IMR-90 (cell line): Measurements from ENCODE around the gene PPP1CA. TPM values are rescaled to one million over a fixed set of nuclear protein-coding genes. Genes with fewer than 3 reads are reported as not detected.

Experiments used
- ATAC-seq: fragments of 200-7000 bp; cut with Tn5 transposase; 2 replicates; pipeline ENCODE4 v1.9.1; 2020; ENCODE audit warnings: low read depth, mild to moderate bottlenecking, moderate library complexity
- BruUV-seq: library from RNA; stranded (reverse); fragments of 400-500 nt; replicated peaks from 2 replicates; lab custom pipeline; 2021; lab: Mats Ljungman, UMichigan
- CTCF ChIA-PET: fragments of 300-600 bp; formaldehyde crosslinking; extraction: SDS; loops from one replicate; lab custom pipeline; 2021; ENCODE audit warnings: antibody characterized with exemption; lab: Yijun Ruan, JAX
- POLR2A ChIA-PET: fragments of 300-600 bp; sonication (Branson Sonifier 250); formaldehyde crosslinking; loops from one replicate; lab custom pipeline; 2022; ENCODE audit warnings: antibody characterized with exemption; ENCODE audit not compliant: unreplicated experiment; lab: Charles Lee
- DNase-seq: peaks from one replicate; pipeline ENCODE4 v3.0.0; 2013
- H2AFZ ChIP-seq: replicated peaks from 2 replicates; pipeline ENCODE3; 2013; ENCODE audit warnings: low read length, mild to moderate bottlenecking; ENCODE audit not compliant: poor library complexity
- H2AK5ac ChIP-seq: 2 replicates; pipeline ENCODE4 v1.6.1; 2013; ENCODE audit warnings: low read depth, low read length, inconsistent platforms
- H2AK9ac ChIP-seq: replicated peaks from 2 replicates; pipeline ENCODE3; 2013; ENCODE audit warnings: mild to moderate bottlenecking, low read depth, low read length, moderate library complexity; ENCODE audit not compliant: poor library complexity
- H2BK120ac ChIP-seq: 2 replicates; pipeline ENCODE4 v1.6.1; 2013; ENCODE audit warnings: low read depth, low read length, inconsistent platforms
- H2BK15ac ChIP-seq: 3 replicates; pipeline ENCODE4 v1.6.1; 2013; ENCODE audit warnings: low read depth, low read length, inconsistent platforms
- H2BK20ac ChIP-seq: 2 replicates; pipeline ENCODE4 v1.6.1; 2013; ENCODE audit warnings: low read depth, mild to moderate bottlenecking, inconsistent platforms, low read length, moderate library complexity
- H2BK5ac ChIP-seq: 2 replicates; pipeline ENCODE4 v1.6.1; 2013; ENCODE audit warnings: mild to moderate bottlenecking, low read depth, low read length, inconsistent platforms; ENCODE audit not compliant: poor library complexity, severe bottlenecking
- H3K14ac ChIP-seq: replicated peaks from 2 replicates; pipeline ENCODE4 v1.6.1; 2013; ENCODE audit warnings: low read depth, low read length, inconsistent platforms
- H3K18ac ChIP-seq: 2 replicates; pipeline ENCODE4 v1.6.1; 2013; ENCODE audit warnings: low read depth, low read length, control low read depth
- H3K23ac ChIP-seq: 2 replicates; pipeline ENCODE4 v1.6.1; 2013; ENCODE audit warnings: low read depth, low read length, inconsistent platforms
- H3K27ac ChIP-seq: 2 replicates; pipeline ENCODE4 v1.5.1; 2013; ENCODE audit warnings: mild to moderate bottlenecking, control low read depth, low read length; ENCODE audit not compliant: insufficient read depth
- H3K27me3 ChIP-seq: 2 replicates; pipeline ENCODE4 v1.6.1; 2013; ENCODE audit warnings: low read length; ENCODE audit not compliant: control insufficient read depth, insufficient read depth
- H3K36me3 ChIP-seq: 2 replicates; pipeline ENCODE4 v1.6.1; 2013; ENCODE audit warnings: low read length, mixed read lengths; ENCODE audit not compliant: control insufficient read depth, insufficient read depth
- H3K4ac ChIP-seq: 2 replicates; pipeline ENCODE4 v1.6.1; 2013; ENCODE audit warnings: low read depth, low read length, inconsistent platforms
- H3K4me1 ChIP-seq: 2 replicates; pipeline ENCODE4 v1.6.1; 2013; ENCODE audit warnings: low read length, mixed read lengths; ENCODE audit not compliant: control insufficient read depth, insufficient read depth
- H3K4me2 ChIP-seq: 2 replicates; pipeline ENCODE4 v1.6.1; 2013; ENCODE audit warnings: low read depth, mild to moderate bottlenecking, control low read depth, low read length, moderate library complexity
- H3K4me3 ChIP-seq: 2 replicates; pipeline ENCODE4 v1.5.1; 2013; ENCODE audit warnings: low read depth, mild to moderate bottlenecking, control low read depth, low read length, moderate library complexity; ENCODE audit not compliant: insufficient read depth
- H3K56ac ChIP-seq: 2 replicates; pipeline ENCODE4 v1.6.1; 2013; ENCODE audit warnings: low read length, inconsistent platforms; ENCODE audit not compliant: insufficient read depth; ENCODE audit errors: extremely low read depth
- H3K79me1 ChIP-seq, 2 experiments: 2 replicates each; pipeline ENCODE4 v1.6.1; 2013; ENCODE audit warnings: low read length in 2 of 2, inconsistent platforms in 1 of 2, low read depth in 1 of 2
- H3K9ac ChIP-seq: 2 replicates; pipeline ENCODE4 v1.6.1; 2013; ENCODE audit warnings: low read depth, low read length, control low read depth
- H3K9me1 ChIP-seq: 2 replicates; pipeline ENCODE4 v1.6.1; 2013; ENCODE audit warnings: low read length, inconsistent platforms; ENCODE audit not compliant: insufficient read depth
- H3K9me3 ChIP-seq: 2 replicates; pipeline ENCODE4 v1.6.1; 2013; ENCODE audit warnings: low read length; ENCODE audit not compliant: control insufficient read depth, insufficient read depth
- H4K20me1 ChIP-seq: 2 replicates; pipeline ENCODE4 v1.6.1; 2013; ENCODE audit warnings: low read length, inconsistent platforms; ENCODE audit not compliant: insufficient read depth
- H4K5ac ChIP-seq: 2 replicates; pipeline ENCODE4 v1.6.1; 2013; ENCODE audit warnings: mild to moderate bottlenecking, low read depth, low read length, control low read depth
- H4K8ac ChIP-seq, 2 experiments: 2 replicates each; pipeline ENCODE4 v1.6.1; 2013; ENCODE audit warnings: low read depth in 2 of 2, low read length in 2 of 2, control low read depth in 1 of 2, inconsistent platforms in 1 of 2
- H4K91ac ChIP-seq: 2 replicates; pipeline ENCODE4 v1.6.1; 2013; ENCODE audit warnings: low read depth, low read length, inconsistent platforms; ENCODE audit not compliant: insufficient read depth
- BHLHE40 ChIP-seq: fragments of 150-350 bp; IDR thresholded peaks from 2 replicates; pipeline ENCODE4 v1.6.1; 2016; ENCODE audit warnings: mild to moderate bottlenecking, low read depth, low read length
- CEBPB ChIP-seq: IDR thresholded peaks from 2 replicates; pipeline ENCODE4 v1.6.1; 2012; ENCODE audit warnings: low read depth, low read length, improper control_type of control experiment
- CHD1 ChIP-seq: IDR thresholded peaks from 2 replicates; pipeline ENCODE4 v1.6.1; 2012; ENCODE audit warnings: low read depth, low read length, improper control_type of control experiment
- FOS ChIP-seq: fragments of 150-350 bp; IDR thresholded peaks from 2 replicates; pipeline ENCODE4 v1.6.1; 2016; ENCODE audit warnings: low read depth, low read length
- MAFK ChIP-seq: IDR thresholded peaks from 2 replicates; pipeline ENCODE4 v1.6.1; 2012; ENCODE audit warnings: low read depth, low read length, improper control_type of control experiment
- MXI1 ChIP-seq: IDR thresholded peaks from 2 replicates; pipeline ENCODE4 v1.6.1; 2012; ENCODE audit warnings: low read depth, mild to moderate bottlenecking, low read length, moderate library complexity, borderline replicate concordance
- POLR2A ChIP-seq: IDR thresholded peaks from 2 replicates; pipeline ENCODE4 v1.6.1; 2012; ENCODE audit warnings: mild to moderate bottlenecking, low read depth, low read length
- RCOR1 ChIP-seq: IDR thresholded peaks from 2 replicates; pipeline ENCODE4 v1.6.1; 2012; ENCODE audit warnings: mild to moderate bottlenecking, low read length, improper control_type of control experiment; ENCODE audit not compliant: insufficient replicate concordance
- RFX5 ChIP-seq: IDR thresholded peaks from 2 replicates; pipeline ENCODE4 v1.8.0; 2012; ENCODE audit warnings: low read depth, mild to moderate bottlenecking, low read length, moderate library complexity
- SMC3 ChIP-seq: fragments of 150-350 bp; IDR thresholded peaks from 2 replicates; pipeline ENCODE4 v1.6.1; 2016; ENCODE audit warnings: low read depth, mild to moderate bottlenecking, antibody characterized with exemption, low read length, moderate library complexity
- USF2 ChIP-seq: fragments of 150-350 bp; IDR thresholded peaks from 2 replicates; pipeline ENCODE4 v1.6.1; 2017; ENCODE audit warnings: mild to moderate bottlenecking, antibody characterized with exemption, low read length, low read depth
- WGBS, 2 experiments: methylation state at CpG; one replicate each; pipeline versions ENCODE4 v1.1.5 to v1.1.7; 2013; ENCODE audit warnings: missing lambda C conversion rate in 2 of 2; ENCODE audit not compliant: insufficient read length in 1 of 2; ENCODE audit errors: extremely low coverage in 2 of 2; 5-methylcytosine and 5-hydroxymethylcytosine counted together
- dilution Hi-C: fragments of 300-500 bp; cut with HindIII; formaldehyde crosslinking; loops from one replicate; pipeline ENCODE4 v1.14.3; 2018; ENCODE audit warnings: low sequenced_read_pairs; ENCODE audit not compliant: unreplicated experiment
- in situ Hi-C: fragments of 300-500 bp; cut with MboI; formaldehyde crosslinking; loops from 3 replicates; pipeline ENCODE4 v1.14.3; 2019; ENCODE audit warnings: low sequenced_read_pairs, inconsistent platforms, mixed read lengths
- intact Hi-C: fragments of 100-400 bp; cut with micrococcal nuclease; formaldehyde crosslinking; loops from 2 replicates; pipeline ENCODE4 v1.10.0; 2022
- polyA plus RNA-seq, 3 experiments: library from polyadenylated mRNA; depleted of rRNA; stranded (reverse); fragments of >200 nt; gene quantifications; 2 replicates each; pipeline ENCODE4 v1.2.3, GENCODE V29; 2012; ENCODE audit warnings: low replicate concordance in 1 of 3
- total RNA-seq: library from RNA; depleted of rRNA; stranded (reverse); fragments of >200 nt; gene quantifications from 2 replicates; pipeline ENCODE4 v1.2.3, GENCODE V29; 2012

Gene PPP1CA
- total and polyA plus RNA-seq, 2 of the 4 experiments (the other 2 are of a cell fraction) = 228 to 313 TPM

- no peak within 1 kb of the TSS for H2BK20ac ChIP-seq
- H3K18ac ChIP-seq = peak within 1 kb of the TSS; percentile 54; the same call in 1 of the 2 replicates
These were observed 10.1 kb downstream of the PPP1CA start, which contains the start of gene RAD9A for GRCh38 chr11:67391304-67392182. TSS of gene RAD9A (plus strand) at chr11:67391986. CDS start at chr11:67392045, 59 bp downstream.

More at GRCh38 chr11:67391304-67392182, 10.1 kb downstream of the PPP1CA start, which contains the start of gene RAD9A:
- H3K9ac ChIP-seq = peak within 1 kb of the TSS; percentile 86
- no TSS peak for BruUV-seq
- CTCF ChIA-PET = interaction anchor here (0.5 to 1.2 kb wide), 3 partner anchors 9 to 105 kb away, joined by 3 to 8 read pairs (median 4); no protein-coding TSS in a partner anchor
- H3K4me3 ChIP-seq = peak within 1 kb of the TSS; percentile 93
- H2BK5ac ChIP-seq = peak within 1 kb of the TSS; percentile 74
- H2BK120ac ChIP-seq = peak within 1 kb of the TSS; percentile 53
- POLR2A ChIA-PET = interaction anchor here (0.6 to 1.3 kb wide), 3 partner anchors 11 to 536 kb away, joined by 3 to 5 read pairs (median 3); no protein-coding TSS in a partner anchor
- dilution Hi-C loops = no loop called here
- peak within 1 kb of the TSS; percentile 92 for H3K27ac ChIP-seq
- H3K23ac ChIP-seq = peak within 1 kb of the TSS; percentile 71
- peak within 1 kb of the TSS; percentile 90 for H3K4me2 ChIP-seq
- H3K56ac ChIP-seq = peak within 1 kb of the TSS; percentile 79
- H3K14ac ChIP-seq = peak within 1 kb of the TSS; percentile 88
- no peak within 1 kb of the TSS; the same call in 2 of the 3 replicates for H2BK15ac ChIP-seq
- peak within 1 kb of the TSS; percentile 61 for H2AK5ac ChIP-seq
- H4K91ac ChIP-seq = peak within 1 kb of the TSS; percentile 87
- in situ Hi-C loops = no loop called here
- DNase-seq (peak; percentile 91), ATAC-seq (peak; percentile 86)
- H3K4ac ChIP-seq = peak within 1 kb of the TSS; percentile 90
- peaks cover 3% of the 10 kb centered on the region for H3K4me1 ChIP-seq
- peaks cover 8% of the 10 kb centered on the region; the same call in 1 of the 2 replicates for H3K36me3 ChIP-seq
- peak within 1 kb of the TSS; percentile 63; the same call in 1 of the 2 replicates for H4K5ac ChIP-seq
- TF ChIP-seq FOS (peak; percentile 100), MAFK (no peak), RFX5 (no peak), BHLHE40 (peak; percentile 96), RCOR1 (no peak), MXI1 (peak; percentile 88; the same call in 1 of the 2 replicates), USF2 (peak; percentile 100), CEBPB (no peak), CHD1 (no peak), SMC3 (no peak), POLR2A (peak; percentile 17; the same call in 1 of the 2 replicates)
- H3K9me3 ChIP-seq = no peaks in the 10 kb centered on the region
- peaks cover 5% of the 10 kb centered on the region; the same call in 1 of the 2 replicates for H4K20me1 ChIP-seq
- H3K9me1 ChIP-seq = no peaks in the 10 kb centered on the region; the same call in 1 of the 2 replicates
- H2AK9ac ChIP-seq = peak within 1 kb of the TSS; percentile 99
- WGBS, 2 experiments = 2% methylated on average over 34 of the region's 75 CpGs; no CpG with 5 or more reads in 1 of the 2 experiments
- no peaks in the 10 kb centered on the region; the same call in 1 of the 2 replicates for H3K27me3 ChIP-seq
- peaks cover 10 to 30% of the 10 kb centered on the region in 2 experiments; a peak in 3 of 4 replicates for H3K79me1 ChIP-seq
- peak within 1 kb of the TSS; percentile 99 for H2AFZ ChIP-seq
- peak within 1 kb of the TSS; percentile 83 to 85; a peak in 3 of 4 replicates for H4K8ac ChIP-seq
- intact Hi-C loops = no loop called here
